OCI-LY1 (cell line): ENCODE data around the gene ERCC2.

ENCODE experiments used
- H2AFZ ChIP-seq: fragments of 200-600 bp; sonication (generic), shearing (Covaris generic); 2 replicates; pipeline ENCODE4 v1.6.0; 2014; ENCODE audit warnings: antibody characterized with exemption, mild to moderate bottlenecking, low read length
- H3F3A ChIP-seq: fragments of 200-600 bp; sonication (generic), shearing (Covaris generic); 2 replicates; pipeline ENCODE4 v1.6.0; 2014; ENCODE audit warnings: mild to moderate bottlenecking, antibody characterized with exemption, low read length, moderate library complexity; ENCODE audit not compliant: insufficient read depth
- H3K27ac ChIP-seq: fragments of 200-600 bp; sonication (generic); 2 replicates; pipeline ENCODE4 v1.5.1; 2014; ENCODE audit warnings: low read length, mixed run types, mild to moderate bottlenecking, low read depth; ENCODE audit not compliant: poor library complexity, severe bottlenecking
- H3K27me3 ChIP-seq: fragments of 200-600 bp; sonication (generic); 2 replicates; pipeline ENCODE4 v1.6.0; 2014; ENCODE audit warnings: antibody characterized with exemption, mild to moderate bottlenecking, low read length, moderate library complexity; ENCODE audit not compliant: insufficient read depth
- H3K36me3 ChIP-seq: fragments of 200-600 bp; sonication (generic); 2 replicates; pipeline ENCODE4 v1.6.1; 2014; ENCODE audit warnings: mild to moderate bottlenecking, antibody characterized with exemption, low read length, moderate library complexity, mixed read lengths; ENCODE audit not compliant: insufficient read depth
- H3K4me1 ChIP-seq: fragments of 200-600 bp; sonication (generic); 2 replicates; pipeline ENCODE4 v1.5.1; 2014; ENCODE audit warnings: mild to moderate bottlenecking, low read length, moderate library complexity; ENCODE audit not compliant: insufficient read depth, severe bottlenecking
- H3K4me2 ChIP-seq: fragments of 200-600 bp; sonication (generic), shearing (Covaris generic); 2 replicates; pipeline ENCODE4 v1.6.1; 2014; ENCODE audit warnings: low read length
- H3K4me3 ChIP-seq: fragments of 200-600 bp; sonication (generic); 2 replicates; pipeline ENCODE4 v1.5.1; 2014; ENCODE audit warnings: low read length, low read depth, mild to moderate bottlenecking, mixed read lengths; ENCODE audit not compliant: poor library complexity, severe bottlenecking
- H3K79me2 ChIP-seq: fragments of 200-600 bp; shearing (Covaris generic); 2 replicates; pipeline ENCODE4 v1.6.1; 2016; ENCODE audit warnings: mixed run types, low read length, mixed read lengths; ENCODE audit not compliant: insufficient read depth
- H3K9ac ChIP-seq: fragments of 200-600 bp; sonication (generic), shearing (Covaris generic); 2 replicates; pipeline ENCODE4 v1.6.1; 2014; ENCODE audit warnings: mild to moderate bottlenecking, low read length, mixed read lengths
- H3K9me2 ChIP-seq: fragments of 200-600 bp; sonication (generic), shearing (Covaris generic); 2 replicates; pipeline ENCODE4 v1.6.1; 2014; ENCODE audit warnings: low read depth, mild to moderate bottlenecking, low read length, mixed read lengths
- H3K9me3 ChIP-seq: fragments of 200-600 bp; shearing (Covaris generic); 2 replicates; pipeline ENCODE4 v1.6.1; 2014; ENCODE audit warnings: low read length, mixed read lengths
- H4K20me1 ChIP-seq: fragments of 200-600 bp; sonication (generic), shearing (Covaris generic); 2 replicates; pipeline ENCODE4 v1.6.0; 2016; ENCODE audit warnings: mild to moderate bottlenecking, low read length; ENCODE audit not compliant: insufficient read depth
- EZH2 ChIP-seq: fragments of 200-600 bp; sonication (generic), shearing (Covaris generic); IDR thresholded peaks from 2 replicates; pipeline ENCODE4 v1.8.0; 2017; ENCODE audit warnings: borderline replicate concordance, mixed run types, mild to moderate bottlenecking, antibody characterized with exemption, low read length, moderate library complexity, mixed read lengths
- TF ChIP-seq, protein P1 (sequence below): fragments of 200-600 bp; sonication (generic), shearing (Covaris generic); IDR thresholded peaks from 2 replicates; pipeline ENCODE4 v1.5.1; 2017; ENCODE audit warnings: mild to moderate bottlenecking, antibody characterized with exemption, low read length, moderate library complexity, mixed read lengths

The ERCC2 gene

GRCh38 chr19:45331411-45331810 is 39.0 kb downstream of the ERCC2 start:
- no peak overlapping the region for H3K4me3 ChIP-seq
- H3K27ac ChIP-seq: no peak overlapping the region
- no peaks in the 10 kb centered on the region for H4K20me1 ChIP-seq
- H3K4me1 ChIP-seq: peaks cover 11% of the 10 kb centered on the region
- 0 out of 2 replicates have a peak, but pooled peaks cover 6% of the 10 kb centered on the region for H3K27me3 ChIP-seq
- H2AFZ ChIP-seq: no peak overlapping the region
- no peaks in the 10 kb centered on the region for H3K36me3 ChIP-seq
- TF ChIP-seq EZH2: no peak
- TF ChIP-seq, protein P1, sequence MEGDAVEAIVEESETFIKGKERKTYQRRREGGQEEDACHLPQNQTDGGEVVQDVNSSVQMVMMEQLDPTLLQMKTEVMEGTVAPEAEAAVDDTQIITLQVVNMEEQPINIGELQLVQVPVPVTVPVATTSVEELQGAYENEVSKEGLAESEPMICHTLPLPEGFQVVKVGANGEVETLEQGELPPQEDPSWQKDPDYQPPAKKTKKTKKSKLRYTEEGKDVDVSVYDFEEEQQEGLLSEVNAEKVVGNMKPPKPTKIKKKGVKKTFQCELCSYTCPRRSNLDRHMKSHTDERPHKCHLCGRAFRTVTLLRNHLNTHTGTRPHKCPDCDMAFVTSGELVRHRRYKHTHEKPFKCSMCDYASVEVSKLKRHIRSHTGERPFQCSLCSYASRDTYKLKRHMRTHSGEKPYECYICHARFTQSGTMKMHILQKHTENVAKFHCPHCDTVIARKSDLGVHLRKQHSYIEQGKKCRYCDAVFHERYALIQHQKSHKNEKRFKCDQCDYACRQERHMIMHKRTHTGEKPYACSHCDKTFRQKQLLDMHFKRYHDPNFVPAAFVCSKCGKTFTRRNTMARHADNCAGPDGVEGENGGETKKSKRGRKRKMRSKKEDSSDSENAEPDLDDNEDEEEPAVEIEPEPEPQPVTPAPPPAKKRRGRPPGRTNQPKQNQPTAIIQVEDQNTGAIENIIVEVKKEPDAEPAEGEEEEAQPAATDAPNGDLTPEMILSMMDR: no peak
- H3K9ac ChIP-seq: no peak overlapping the region
- H3F3A ChIP-seq: no peaks in the 10 kb centered on the region
- H3K79me2 ChIP-seq: no peaks in the 10 kb centered on the region
- H3K9me2 ChIP-seq: no peaks in the 10 kb centered on the region
- no peak overlapping the region for H3K4me2 ChIP-seq
- no peaks in the 10 kb centered on the region for H3K9me3 ChIP-seq

DNA sequence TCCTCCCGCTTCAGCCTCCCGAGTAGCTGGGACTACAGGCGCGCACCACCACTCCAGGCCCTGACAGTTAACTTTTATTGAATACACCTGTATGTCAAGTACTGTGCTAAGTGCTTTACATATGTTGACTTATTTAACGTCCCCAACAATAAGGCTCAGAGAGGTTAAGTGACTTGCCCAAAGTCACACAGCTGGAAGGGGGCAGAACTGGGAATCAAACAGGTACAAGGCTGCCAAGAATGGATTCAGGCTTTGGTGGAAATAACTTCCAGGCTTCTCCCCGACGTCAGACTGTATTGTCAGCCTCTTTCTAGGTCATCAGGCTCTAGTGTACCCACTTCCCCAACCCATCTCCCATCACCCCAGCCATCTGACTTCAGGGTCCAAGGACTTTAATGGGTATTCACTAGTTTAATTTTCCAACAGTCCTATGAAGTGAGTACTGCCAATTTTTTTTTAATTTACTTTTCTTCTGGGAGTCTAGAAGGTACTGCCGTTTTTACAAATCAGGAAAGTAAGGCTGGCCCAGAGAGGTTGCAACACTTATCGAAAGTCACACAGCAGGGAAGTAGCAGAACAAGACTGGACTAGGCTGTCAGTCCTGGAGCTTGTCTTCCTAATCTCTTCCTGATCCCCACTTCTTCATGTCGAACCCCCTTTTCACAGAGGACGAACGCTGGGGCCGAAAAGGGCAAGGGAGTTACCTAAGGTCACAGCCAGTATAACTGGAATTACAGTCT is 42.8 kb downstream of the ERCC2 start:
- Histone ChIP-seq H3K36me3 (no peaks in the 10 kb centered on the region), H3K9ac (no peak overlapping the region), H3F3A (no peaks in the 10 kb centered on the region), H3K27ac (no peak overlapping the region), H3K4me1 (peaks cover 14% of the 10 kb centered on the region), H3K27me3 (peaks cover 15% of the 10 kb centered on the region; the same call in 1 of the 2 replicates), H3K4me2 (no peak overlapping the region), H3K79me2 (no peaks in the 10 kb centered on the region), H3K9me3 (no peaks in the 10 kb centered on the region), H2AFZ (no peak overlapping the region), H4K20me1 (no peaks in the 10 kb centered on the region), H3K9me2 (no peaks in the 10 kb centered on the region), H3K4me3 (no peak overlapping the region)
- TF ChIP-seq, protein P1: no peak
- TF ChIP-seq EZH2: no peak

- TF ChIP-seq EZH2: no peak
- TF ChIP-seq, protein P1: no peak
- Histone ChIP-seq H3K9ac (no peak overlapping the region), H3K27ac (no peak overlapping the region), H3K9me2 (no peaks in the 10 kb centered on the region), H3F3A (no peaks in the 10 kb centered on the region), H3K9me3 (no peaks in the 10 kb centered on the region), H3K27me3 (peaks cover 15% of the 10 kb centered on the region; the same call in 1 of the 2 replicates), H3K4me3 (no peak overlapping the region), H3K4me2 (no peak overlapping the region), H3K4me1 (peaks cover 14% of the 10 kb centered on the region), H3K36me3 (no peaks in the 10 kb centered on the region), H3K79me2 (no peaks in the 10 kb centered on the region), H2AFZ (no peak overlapping the region), H4K20me1 (no peaks in the 10 kb centered on the region)
These were observed 45.9 kb downstream of the ERCC2 start for GRCh38 chr19:45324349-45324907.
